IPS DF 6.9 (cell line): ENCODE measurements around the gene GTF2F2.

Source experiments
- DNase-seq: peaks from one replicate; pipeline ENCODE4 v3.0.0-alpha.2; 2013; ENCODE audit warnings: low read depth, low spot score
- H3K27ac ChIP-seq: one replicate; pipeline ENCODE4 v1.5.1; 2013; ENCODE audit warnings: low read length, control low read depth
- H3K27me3 ChIP-seq: 2 replicates; pipeline ENCODE4 v1.6.1; 2013; ENCODE audit warnings: mild to moderate bottlenecking, low read length; ENCODE audit not compliant: control insufficient read depth, insufficient read depth
- H3K36me3 ChIP-seq: 2 replicates; pipeline ENCODE4 v1.6.1; 2013; ENCODE audit warnings: low read length; ENCODE audit not compliant: control insufficient read depth, insufficient read depth
- H3K4me1 ChIP-seq: 2 replicates; pipeline ENCODE4 v1.6.1; 2013; ENCODE audit warnings: low read length; ENCODE audit not compliant: control insufficient read depth, insufficient read depth
- H3K4me3 ChIP-seq: 2 replicates; pipeline ENCODE4 v1.5.1; 2013; ENCODE audit warnings: mild to moderate bottlenecking, low read length
- H3K9me3 ChIP-seq: 2 replicates; pipeline ENCODE4 v1.6.1; 2013; ENCODE audit warnings: low read length, inconsistent platforms; ENCODE audit not compliant: control insufficient read depth, insufficient read depth
- WGBS: extraction: QIAGEN DNeasy Blood & Tissue Kit; methylation state at CpG from one replicate; pipeline ENCODE4 v1.1.7; 2013; ENCODE audit warnings: mixed read lengths, missing lambda C conversion rate; ENCODE audit not compliant: insufficient read length, insufficient coverage; 5-methylcytosine and 5-hydroxymethylcytosine counted together

The GTF2F2 gene

GRCh38 chr13:45301263-45301662, 181.0 kb downstream of the GTF2F2 start:
- H3K9me3 ChIP-seq: no peaks in the 10 kb centered on the region
- no peaks in the 10 kb centered on the region for H3K36me3 ChIP-seq
- no CpG with 5 or more reads among the region's 11 CpGs for WGBS
- H3K27ac ChIP-seq: no peak overlapping the region
- no peaks in the 10 kb centered on the region for H3K27me3 ChIP-seq
- 0 out of 2 replicates have a peak, but pooled peaks cover 1% of the 10 kb centered on the region for H3K4me1 ChIP-seq
- H3K4me3 ChIP-seq: no peak overlapping the region
- DNase-seq: no peak

GRCh38 chr13:45302507-45302906, 182.2 kb downstream of the GTF2F2 start:
- H3K4me1 ChIP-seq: 0 out of 2 replicates have a peak, but pooled peaks cover 1% of the 10 kb centered on the region

GRCh38 chr13:45303026-45303425, 182.7 kb downstream of the GTF2F2 start:
- no peak for DNase-seq
- Histone ChIP-seq H3K4me1 (0 out of 2 replicates have a peak, but pooled peaks cover 1% of the 10 kb centered on the region), H3K36me3 (no peaks in the 10 kb centered on the region), H3K9me3 (no peaks in the 10 kb centered on the region), H3K4me3 (no peak overlapping the region), H3K27ac (no peak overlapping the region), H3K27me3 (no peaks in the 10 kb centered on the region)
- no CpG with 5 or more reads among the region's 2 CpGs for WGBS

More at GRCh38 chr13:45302507-45302906, 182.2 kb downstream of the GTF2F2 start:
- WGBS: no CpG with 5 or more reads among the region's 3 CpGs
- Histone ChIP-seq H3K27ac (no peak overlapping the region), H3K4me3 (no peak overlapping the region), H3K9me3 (no peaks in the 10 kb centered on the region), H3K36me3 (no peaks in the 10 kb centered on the region), H3K27me3 (no peaks in the 10 kb centered on the region)
- DNase-seq: no peak

- DNase-seq: no peak
- Histone ChIP-seq H3K36me3 (no peaks in the 10 kb centered on the region), H3K27ac (no peak overlapping the region), H3K4me3 (no peak overlapping the region), H3K4me1 (0 out of 2 replicates have a peak, but pooled peaks cover 1% of the 10 kb centered on the region), H3K27me3 (no peaks in the 10 kb centered on the region), H3K9me3 (no peaks in the 10 kb centered on the region)
- no CpG with 5 or more reads among the region's 5 CpGs for WGBS
These were observed 183.6 kb downstream of the GTF2F2 start for GRCh38 chr13:45303866-45304265.

GRCh38 chr13:45305079-45305478, 184.8 kb downstream of the GTF2F2 start:
- no peak for DNase-seq
- Histone ChIP-seq H3K9me3 (no peaks in the 10 kb centered on the region), H3K36me3 (no peaks in the 10 kb centered on the region), H3K4me3 (no peak overlapping the region), H3K27me3 (no peaks in the 10 kb centered on the region), H3K27ac (no peak overlapping the region), H3K4me1 (0 out of 2 replicates have a peak, but pooled peaks cover 1% of the 10 kb centered on the region)
- WGBS: no CpG with 5 or more reads among the region's 5 CpGs

GRCh38 chr13:45306966-45307365, 186.7 kb downstream of the GTF2F2 start:
- Histone ChIP-seq H3K4me1 (peaks cover 4% of the 10 kb centered on the region; the same call in 1 of the 2 replicates), H3K27ac (no peak overlapping the region), H3K9me3 (no peaks in the 10 kb centered on the region), H3K27me3 (no peaks in the 10 kb centered on the region), H3K36me3 (no peaks in the 10 kb centered on the region), H3K4me3 (no peak overlapping the region)
- no peak for DNase-seq

GRCh38 chr13:45310341-45311131, 190.2 kb downstream of the GTF2F2 start:
- no peaks in the 10 kb centered on the region for H3K9me3 ChIP-seq
- no peak for DNase-seq
- H3K4me1 ChIP-seq: peaks cover 4% of the 10 kb centered on the region; the same call in 1 of the 2 replicates
- no peaks in the 10 kb centered on the region for H3K36me3 ChIP-seq
- no CpG with 5 or more reads among the region's 15 CpGs for WGBS
- no peaks in the 10 kb centered on the region for H3K27me3 ChIP-seq
- no peak overlapping the region for H3K27ac ChIP-seq
- no peak overlapping the region; the same call in 1 of the 2 replicates for H3K4me3 ChIP-seq

- H3K36me3 ChIP-seq: no peaks in the 10 kb centered on the region
- no peak for DNase-seq
- no CpG with 5 or more reads among the region's 10 CpGs for WGBS
- no peak overlapping the region for H3K27ac ChIP-seq
- no peaks in the 10 kb centered on the region for H3K27me3 ChIP-seq
- H3K4me3 ChIP-seq: no peak overlapping the region
- no peaks in the 10 kb centered on the region for H3K9me3 ChIP-seq
- peaks cover 4% of the 10 kb centered on the region; the same call in 1 of the 2 replicates for H3K4me1 ChIP-seq
These were observed 194.5 kb downstream of the GTF2F2 start for GRCh38 chr13:45314822-45315221.

GRCh38 chr13:45315520-45316167, 195.3 kb downstream of the GTF2F2 start:
- Histone ChIP-seq H3K36me3 (no peaks in the 10 kb centered on the region), H3K27me3 (no peaks in the 10 kb centered on the region), H3K4me3 (no peak overlapping the region), H3K4me1 (peaks cover 3% of the 10 kb centered on the region; the same call in 1 of the 2 replicates), H3K27ac (no peak overlapping the region), H3K9me3 (no peaks in the 10 kb centered on the region)
- no peak for DNase-seq
- WGBS: no CpG with 5 or more reads among the region's 11 CpGs

- Histone ChIP-seq H3K36me3 (no peaks in the 10 kb centered on the region), H3K9me3 (no peaks in the 10 kb centered on the region), H3K27me3 (no peaks in the 10 kb centered on the region), H3K4me3 (no peak overlapping the region), H3K27ac (no peak overlapping the region), H3K4me1 (no peaks in the 10 kb centered on the region)
- whole genome bisulfite sequencing: no CpG with 5 or more reads among the region's 6 CpGs
- no peak for DNase-seq
These were observed 196.0 kb downstream of the GTF2F2 start for GRCh38 chr13:45316338-45316737.
